Esophagus muscularis mucosa (tissue), 3 donors: Measurements from ENCODE around the gene CRISP1.

Source experiments
- POLR2A ChIP-seq: fragments of 450-650 bp; IDR thresholded peaks from one replicate; pipeline ENCODE4 v1.6.1; 2017; ENCODE audit warnings: antibody characterized with exemption, moderate library complexity, mild to moderate bottlenecking, low read depth
- POLR2AphosphoS5 ChIP-seq, 2 donors: sonication (generic); formaldehyde crosslinking; IDR thresholded peaks; one replicate each; pipeline ENCODE4 v1.6.1; 2017; ENCODE audit warnings: antibody characterized with exemption in 2 of 2
- TF ChIP-seq, protein P1 (sequence below), 3 experiments: fragments of 200-600 bp in 2 of 3; fragments of 450-650 bp in 1 of 3; sonication (generic) in 2 of 3; IDR thresholded peaks; one replicate each; pipeline ENCODE4 v1.5.1; 2017 to 2019; ENCODE audit warnings: antibody characterized with exemption in 3 of 3, mild to moderate bottlenecking in 2 of 3, moderate library complexity in 1 of 3

DNA sequence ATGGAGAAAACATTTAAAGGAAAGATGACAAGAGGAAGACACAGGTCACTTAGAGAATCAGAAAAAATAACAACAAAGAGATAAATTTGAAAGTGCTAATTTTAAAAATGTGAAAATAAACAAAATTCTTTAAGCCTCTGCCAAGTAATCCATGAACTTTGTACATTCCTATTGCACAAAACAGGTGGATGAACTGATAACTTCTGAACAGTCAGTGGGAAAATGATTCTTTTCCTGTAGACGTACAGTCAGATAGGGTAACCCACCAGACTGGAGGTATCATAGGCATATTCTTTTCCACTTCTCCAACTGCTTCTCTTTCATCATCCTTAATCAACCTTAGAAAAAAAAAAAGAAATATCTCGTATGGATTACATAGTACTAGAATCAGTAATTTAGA lies 36.5 kb upstream of the CRISP1 start:
- TF ChIP-seq, protein P1, sequence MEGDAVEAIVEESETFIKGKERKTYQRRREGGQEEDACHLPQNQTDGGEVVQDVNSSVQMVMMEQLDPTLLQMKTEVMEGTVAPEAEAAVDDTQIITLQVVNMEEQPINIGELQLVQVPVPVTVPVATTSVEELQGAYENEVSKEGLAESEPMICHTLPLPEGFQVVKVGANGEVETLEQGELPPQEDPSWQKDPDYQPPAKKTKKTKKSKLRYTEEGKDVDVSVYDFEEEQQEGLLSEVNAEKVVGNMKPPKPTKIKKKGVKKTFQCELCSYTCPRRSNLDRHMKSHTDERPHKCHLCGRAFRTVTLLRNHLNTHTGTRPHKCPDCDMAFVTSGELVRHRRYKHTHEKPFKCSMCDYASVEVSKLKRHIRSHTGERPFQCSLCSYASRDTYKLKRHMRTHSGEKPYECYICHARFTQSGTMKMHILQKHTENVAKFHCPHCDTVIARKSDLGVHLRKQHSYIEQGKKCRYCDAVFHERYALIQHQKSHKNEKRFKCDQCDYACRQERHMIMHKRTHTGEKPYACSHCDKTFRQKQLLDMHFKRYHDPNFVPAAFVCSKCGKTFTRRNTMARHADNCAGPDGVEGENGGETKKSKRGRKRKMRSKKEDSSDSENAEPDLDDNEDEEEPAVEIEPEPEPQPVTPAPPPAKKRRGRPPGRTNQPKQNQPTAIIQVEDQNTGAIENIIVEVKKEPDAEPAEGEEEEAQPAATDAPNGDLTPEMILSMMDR (IDR thresholded peaks at IDR 0.05): no peak
- TF ChIP-seq POLR2A (no peak), POLR2AphosphoS5 (IDR thresholded peaks at IDR 0.05) (no peak)
